Measurements from ENCODE around the gene PLA2G12A.
"Not testable (repeated sequence)": the region's sequence is repeated elsewhere in the genome, so short reads cannot be mapped to it uniquely, and the experiment has no call there.

The PLA2G12A gene

GRCh38 chr4:109698656-109699055 lies 31.2 kb downstream of the PLA2G12A start:
- no peak overlapping the region for H3K4me3 ChIP-seq (ENCODE audit: low read depth, low read length)
- no peak for TF ChIP-seq CTCF (IDR thresholded peaks at IDR 0.05; ENCODE audit: insufficient read depth, low read depth, low read length, missing control alignments)
- no peak for DNase-seq (ENCODE audit: low read depth)

GRCh38 chr4:109691411-109691920 lies 38.4 kb downstream of the PLA2G12A start:
- TF ChIP-seq CTCF (IDR thresholded peaks at IDR 0.05; ENCODE audit: insufficient read depth, low read depth, low read length, missing control alignments): no peak
- no peak overlapping the region for H3K4me3 ChIP-seq (ENCODE audit: low read depth, low read length)
- no peak for DNase-seq (ENCODE audit: low read depth)

GRCh38 chr4:109690690-109691410 lies 39.0 kb downstream of the PLA2G12A start:
- peak; percentile 47 for DNase-seq (ENCODE audit: low read depth)
- no peak for TF ChIP-seq CTCF (IDR thresholded peaks at IDR 0.05; ENCODE audit: insufficient read depth, low read depth, low read length, missing control alignments)
- no peak overlapping the region for H3K4me3 ChIP-seq (ENCODE audit: low read depth, low read length)

- no peak for TF ChIP-seq CTCF (IDR thresholded peaks at IDR 0.05; ENCODE audit: insufficient read depth, low read depth, low read length, missing control alignments)
- H3K4me3 ChIP-seq (ENCODE audit: low read depth, low read length): no peak overlapping the region
- no peak for DNase-seq (ENCODE audit: low read depth)
These were observed 45.1 kb downstream of the PLA2G12A start for GRCh38 chr4:109684727-109685126.

- no peak for TF ChIP-seq CTCF (IDR thresholded peaks at IDR 0.05; ENCODE audit: insufficient read depth, low read depth, low read length, missing control alignments)
- no peak overlapping the region for H3K4me3 ChIP-seq (ENCODE audit: low read depth, low read length)
- DNase-seq (ENCODE audit: low read depth): no peak
These were observed 46.1 kb downstream of the PLA2G12A start for GRCh38 chr4:109683621-109684253.

- TF ChIP-seq CTCF (IDR thresholded peaks at IDR 0.05; ENCODE audit: insufficient read depth, low read depth, low read length, missing control alignments): no peak
- no peak overlapping the region for H3K4me3 ChIP-seq (ENCODE audit: low read depth, low read length)
- no peak for DNase-seq (ENCODE audit: low read depth)
These were observed 47.0 kb downstream of the PLA2G12A start for GRCh38 chr4:109682875-109683274.

GRCh38 chr4:109678925-109679324 lies 50.9 kb downstream of the PLA2G12A start:
- not testable (repeated sequence) for H3K4me3 ChIP-seq (ENCODE audit: low read depth, low read length); DNase-seq (ENCODE audit: low read depth)

- not testable (repeated sequence) for H3K4me3 ChIP-seq (ENCODE audit: low read depth, low read length); DNase-seq (ENCODE audit: low read depth)
These were observed 51.4 kb downstream of the PLA2G12A start for GRCh38 chr4:109678472-109678871.

Measured in GM12865 (cell line).